Activated naive CD8-positive, alpha-beta T cell treated with anti-CD3 and anti-CD28 coated beads, Interleukin-2, amount 50 U/mL, for 24 hours (primary cell): ENCODE results near the gene LRIG2.
"Not testable (repeated sequence)": the region's sequence is repeated elsewhere in the genome, so short reads cannot be mapped to it uniquely, and the experiment has no call there.

Experiments
- ATAC-seq: fragments of 150-1000 bp; cut with Tn5 transposase; one replicate; pipeline ENCODE4 v1.10.0; 2021
- DNase-seq: peaks from one replicate; pipeline ENCODE4 v3.0.0; 2021
- H3K27ac Mint-ChIP-seq: one replicate; pipeline ENCODE4 v1.8.0; 2021; ENCODE audit warnings: mild to moderate bottlenecking, mixed read lengths
- H3K27me3 Mint-ChIP-seq: one replicate; pipeline ENCODE4 v1.8.0; 2021; ENCODE audit warnings: mixed read lengths
- H3K36me3 Mint-ChIP-seq: one replicate; pipeline ENCODE4 v1.8.0; 2021; ENCODE audit warnings: low read depth, mixed read lengths
- H3K4me1 Mint-ChIP-seq: one replicate; pipeline ENCODE4 v1.8.0; 2021; ENCODE audit warnings: mixed read lengths
- H3K4me3 Mint-ChIP-seq: one replicate; pipeline ENCODE4 v1.8.0; 2021; ENCODE audit warnings: mild to moderate bottlenecking, moderate library complexity, mixed read lengths
- H3K9me3 Mint-ChIP-seq: one replicate; pipeline ENCODE4 v1.8.0; 2021; ENCODE audit warnings: mixed read lengths

Gene LRIG2

DNA sequence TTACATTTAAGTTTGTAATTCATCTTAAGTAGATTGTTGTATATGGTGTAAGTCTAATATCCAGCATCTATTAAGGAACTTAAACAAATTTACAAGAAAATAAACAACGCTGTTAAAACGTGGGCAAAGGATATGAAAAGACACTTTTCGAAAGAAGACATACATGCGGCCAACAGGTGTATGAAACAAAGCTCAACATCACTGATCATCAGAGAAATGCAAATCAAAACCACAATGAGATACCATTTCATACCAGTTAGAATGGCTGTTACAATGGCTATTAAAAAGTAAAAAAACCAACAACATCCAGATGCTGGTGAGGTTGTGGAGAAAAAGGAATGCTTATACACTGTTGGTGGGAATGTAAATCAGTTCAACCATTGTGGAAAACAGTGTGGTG, 77.5 kb downstream of the LRIG2 start:
- DNase-seq, H3K4me1 Mint-ChIP-seq, H3K4me3 Mint-ChIP-seq, H3K27ac Mint-ChIP-seq, H3K27me3 Mint-ChIP-seq, ATAC-seq, H3K9me3 Mint-ChIP-seq, H3K36me3 Mint-ChIP-seq: not testable (repeated sequence)

DNA sequence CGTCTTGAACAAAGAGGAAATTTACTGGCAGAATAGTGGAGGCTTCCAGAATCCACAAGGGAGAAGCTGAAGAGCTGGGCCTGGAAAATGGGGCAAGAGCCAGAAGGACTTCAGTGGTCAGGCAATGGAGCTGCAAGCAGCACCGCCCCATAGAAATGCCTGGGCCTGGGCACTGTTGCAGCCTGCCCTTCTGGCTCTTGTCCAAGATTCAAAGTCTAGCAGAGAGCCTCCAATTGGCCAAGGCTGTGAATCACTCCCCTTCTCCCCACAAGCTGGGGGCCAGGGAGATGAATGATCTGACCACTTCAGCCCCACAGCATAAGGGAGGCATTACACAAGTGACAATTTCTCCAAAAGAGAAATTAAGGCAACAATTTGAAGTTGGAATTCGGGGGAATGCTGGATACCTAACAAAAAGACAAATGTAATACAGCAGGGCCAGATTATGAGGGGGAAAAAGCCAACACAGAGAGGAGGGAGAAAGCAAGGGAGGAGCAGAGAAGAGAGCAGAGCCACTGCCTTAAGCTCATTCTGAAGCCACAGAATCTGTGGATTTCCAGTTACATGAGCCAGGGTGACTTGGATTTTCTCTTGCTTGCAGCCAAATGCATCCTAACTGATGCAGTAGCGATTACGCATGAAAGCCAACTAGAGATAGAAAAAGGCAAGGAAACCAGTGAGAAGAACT, 80.3 kb downstream of the LRIG2 start:
- ATAC-seq (no peak), DNase-seq (no peak)
- Mint-ChIP-seq H3K27ac (no peak overlapping the region), H3K9me3 (peaks cover 10% of the 10 kb centered on the region), H3K4me3 (no peak overlapping the region), H3K36me3 (no peaks in the 10 kb centered on the region), H3K4me1 (no peaks in the 10 kb centered on the region), H3K27me3 (no peaks in the 10 kb centered on the region)

DNA sequence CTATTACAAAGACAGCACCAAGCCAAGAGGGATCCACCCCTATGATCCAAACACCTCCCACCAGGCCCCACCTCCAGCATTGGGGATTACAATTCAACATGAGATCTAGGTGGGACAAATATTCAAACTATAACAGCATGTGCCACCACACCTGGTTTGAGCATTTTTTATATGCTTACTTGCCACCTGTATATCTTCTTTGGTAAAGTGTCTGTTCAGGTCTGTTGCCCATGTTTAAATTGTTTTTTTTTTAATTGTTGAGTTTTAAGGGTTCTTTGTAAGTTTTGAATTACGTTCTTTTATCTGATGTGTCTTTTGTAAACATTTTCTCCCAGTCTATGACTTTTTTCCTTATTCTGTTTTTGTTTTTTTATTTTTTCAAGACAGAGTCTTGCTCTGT, 83.4 kb downstream of the LRIG2 start:
- no peak for ATAC-seq
- H3K9me3 Mint-ChIP-seq: peaks cover 10% of the 10 kb centered on the region
- H3K4me1 Mint-ChIP-seq: no peaks in the 10 kb centered on the region
- no peak for DNase-seq
- no peak overlapping the region for H3K4me3 Mint-ChIP-seq
- H3K27ac Mint-ChIP-seq: no peak overlapping the region
- H3K36me3 Mint-ChIP-seq: no peaks in the 10 kb centered on the region
- H3K27me3 Mint-ChIP-seq: no peaks in the 10 kb centered on the region

DNA sequence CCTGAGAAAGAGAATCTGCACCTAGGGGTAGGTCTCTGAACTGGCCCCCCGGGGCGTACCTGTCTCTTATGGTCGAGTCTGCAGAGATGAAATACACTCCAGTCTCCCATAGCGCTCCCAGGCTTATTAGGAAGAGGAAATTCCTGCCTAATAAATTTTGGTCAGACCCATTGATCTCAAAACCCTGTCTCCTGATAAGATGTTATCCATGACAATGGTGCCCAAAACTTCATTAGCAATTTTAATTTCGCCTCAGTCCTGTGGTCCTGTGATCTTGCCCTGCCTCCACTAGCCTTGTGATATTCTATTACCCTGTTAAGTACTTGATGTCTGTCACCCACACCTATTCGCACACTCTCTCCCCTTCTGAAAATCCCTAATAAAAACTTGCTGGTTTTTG, 85.7 kb downstream of the LRIG2 start:
- DNase-seq, H3K4me1 Mint-ChIP-seq, H3K9me3 Mint-ChIP-seq, ATAC-seq, H3K4me3 Mint-ChIP-seq, H3K36me3 Mint-ChIP-seq, H3K27me3 Mint-ChIP-seq, H3K27ac Mint-ChIP-seq: not testable (repeated sequence)

DNA sequence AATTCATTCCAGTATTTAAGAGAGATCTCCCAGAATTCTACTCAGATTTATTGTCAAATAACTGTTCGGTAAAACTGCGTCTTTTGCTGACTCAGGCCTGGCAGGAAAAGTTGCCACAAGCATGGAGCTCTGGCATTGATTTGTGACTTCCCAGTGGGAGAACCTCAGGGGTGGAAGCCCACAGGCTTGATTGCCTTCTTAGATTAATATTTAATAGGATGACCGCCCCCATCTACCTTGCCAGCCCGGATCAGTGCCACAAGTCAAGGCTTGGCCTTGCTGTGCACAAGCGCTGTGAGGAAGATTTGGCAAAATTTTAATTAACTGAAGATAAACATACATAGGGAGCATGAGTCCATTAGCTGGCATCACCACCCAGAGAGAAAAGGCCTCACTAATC, 93.5 kb downstream of the LRIG2 start:
- H3K36me3 Mint-ChIP-seq: no peaks in the 10 kb centered on the region
- ATAC-seq (no peak), DNase-seq (no peak)
- peaks cover 5% of the 10 kb centered on the region for H3K27me3 Mint-ChIP-seq
- peaks cover 1% of the 10 kb centered on the region for H3K9me3 Mint-ChIP-seq
- H3K4me3 Mint-ChIP-seq: no peak overlapping the region
- no peak overlapping the region for H3K27ac Mint-ChIP-seq
- no peaks in the 10 kb centered on the region for H3K4me1 Mint-ChIP-seq

DNA sequence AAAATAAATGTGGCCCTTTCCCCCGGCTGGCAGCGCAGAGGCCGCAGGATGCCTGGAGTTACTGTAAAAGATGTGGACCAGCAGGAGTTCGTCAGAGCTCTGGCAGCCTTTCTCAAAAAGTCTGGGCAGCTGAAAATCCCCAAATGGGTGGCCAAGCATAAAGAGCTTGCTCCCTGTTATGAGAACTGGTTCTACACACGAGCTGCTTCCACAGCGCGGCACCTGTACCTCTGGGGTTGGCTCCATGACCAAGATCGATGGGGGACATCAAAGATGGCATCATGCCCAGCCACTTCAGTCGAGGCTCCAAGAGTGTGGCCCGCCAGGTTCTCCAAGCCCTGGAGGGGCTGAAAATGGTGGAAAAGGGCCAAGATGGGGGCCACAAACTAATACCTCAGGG, 95.9 kb downstream of the LRIG2 start:
- H3K4me3 Mint-ChIP-seq: no peak overlapping the region
- ATAC-seq (no peak), DNase-seq (no peak)
- no peak overlapping the region for H3K27ac Mint-ChIP-seq
- H3K27me3 Mint-ChIP-seq: peaks cover 6% of the 10 kb centered on the region
- H3K9me3 Mint-ChIP-seq: peaks cover 15% of the 10 kb centered on the region
- H3K4me1 Mint-ChIP-seq: no peaks in the 10 kb centered on the region
- H3K36me3 Mint-ChIP-seq: peaks cover 6% of the 10 kb centered on the region

DNA sequence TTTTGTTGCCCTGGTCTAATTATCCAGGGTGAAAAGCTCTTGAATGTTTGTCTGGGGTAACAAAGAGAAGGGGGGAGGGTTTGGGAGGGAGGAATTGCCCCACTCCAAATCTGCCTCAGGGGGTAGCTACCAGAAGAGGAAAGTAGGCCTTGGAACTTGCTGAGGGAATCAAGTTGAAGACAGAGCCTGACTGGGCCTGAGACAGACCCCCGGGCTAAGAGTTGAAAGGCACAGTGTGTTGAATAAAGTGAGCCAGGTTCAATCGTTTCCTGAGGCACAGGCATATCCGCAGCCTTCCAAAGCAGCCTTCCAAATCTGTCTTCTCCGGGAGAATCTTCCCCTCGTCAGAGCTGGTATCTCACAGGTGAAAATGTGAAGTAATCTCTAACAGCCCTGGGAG, 96.6 kb downstream of the LRIG2 start:
- Mint-ChIP-seq H3K4me3 (no peak overlapping the region), H3K9me3 (peaks cover 15% of the 10 kb centered on the region), H3K27ac (no peak overlapping the region), H3K36me3 (peaks cover 6% of the 10 kb centered on the region), H3K27me3 (peaks cover 7% of the 10 kb centered on the region), H3K4me1 (no peaks in the 10 kb centered on the region)
- no peak for DNase-seq
- ATAC-seq: no peak

DNA sequence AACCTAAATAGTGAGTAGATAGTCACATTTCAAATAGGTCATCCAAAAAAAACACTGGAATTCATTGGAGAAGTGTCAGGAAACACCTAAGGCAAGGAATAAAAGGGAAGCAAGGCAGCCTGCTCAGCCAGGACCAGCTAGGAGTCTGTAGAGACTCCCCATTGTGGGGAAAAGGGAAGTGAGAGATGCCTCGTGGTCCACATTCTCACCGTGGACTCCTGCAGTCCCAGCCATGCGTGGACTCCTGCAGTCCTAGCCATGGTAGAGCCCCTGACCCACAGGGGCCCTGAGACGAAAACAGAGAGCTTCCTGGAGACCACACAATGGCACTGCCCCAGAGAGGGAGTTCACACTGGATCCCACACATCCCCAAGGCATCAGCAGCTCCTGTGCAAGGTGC, 97.5 kb downstream of the LRIG2 start:
- Mint-ChIP-seq H3K4me1 (no peaks in the 10 kb centered on the region), H3K4me3 (no peak overlapping the region), H3K9me3 (peaks cover 15% of the 10 kb centered on the region), H3K27ac (no peak overlapping the region), H3K27me3 (peaks cover 13% of the 10 kb centered on the region), H3K36me3 (peaks cover 6% of the 10 kb centered on the region)
- DNase-seq (no peak), ATAC-seq (no peak)

DNA sequence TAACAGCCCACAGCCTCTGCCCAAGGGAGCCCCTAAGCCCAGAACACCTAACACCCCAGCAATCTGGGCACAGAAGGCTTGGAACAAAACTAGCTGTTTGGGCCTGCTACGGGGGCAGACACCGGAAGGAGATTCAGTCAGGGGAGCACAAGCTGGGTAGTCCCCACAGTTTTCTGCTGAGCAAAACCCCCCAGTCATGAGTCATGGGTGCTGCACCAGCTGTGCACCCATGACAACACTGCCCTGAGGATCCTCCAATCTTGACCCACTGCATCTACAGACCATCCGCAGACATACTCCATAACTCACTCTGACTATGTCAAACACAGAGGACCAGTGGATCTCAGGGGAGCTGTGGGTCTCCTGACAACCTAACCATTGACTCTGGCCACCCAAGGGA, 105.1 kb downstream of the LRIG2 start:
- DNase-seq (no peak), ATAC-seq (peak; percentile 40)
- Mint-ChIP-seq H3K36me3 (no peaks in the 10 kb centered on the region), H3K27ac (no peak overlapping the region), H3K27me3 (peaks cover 29% of the 10 kb centered on the region), H3K4me1 (no peaks in the 10 kb centered on the region), H3K9me3 (no peaks in the 10 kb centered on the region), H3K4me3 (no peak overlapping the region)

DNA sequence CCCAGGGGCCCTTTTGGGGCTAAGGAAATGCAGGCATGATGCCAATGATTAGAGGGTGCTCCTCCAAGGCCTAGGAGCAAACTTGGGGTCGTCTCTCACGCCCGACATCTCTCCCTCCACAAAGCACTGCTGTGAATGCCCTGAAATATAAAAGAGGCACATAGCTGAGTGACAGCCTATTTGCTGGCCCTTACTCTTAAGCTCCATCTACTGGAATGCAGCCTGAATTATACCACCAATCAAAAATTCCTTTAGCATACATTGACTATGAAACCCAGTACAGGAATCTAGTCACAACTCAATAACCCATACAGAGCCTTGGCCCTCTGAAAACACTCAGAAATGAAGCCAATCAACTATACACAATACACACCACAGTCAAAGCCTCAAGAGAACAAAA, 105.5 kb downstream of the LRIG2 start:
- ATAC-seq: no peak
- DNase-seq: no peak
- Mint-ChIP-seq H3K4me3 (no peak overlapping the region), H3K9me3 (no peaks in the 10 kb centered on the region), H3K27ac (no peak overlapping the region), H3K27me3 (peaks cover 31% of the 10 kb centered on the region), H3K36me3 (no peaks in the 10 kb centered on the region), H3K4me1 (no peaks in the 10 kb centered on the region)
